MM.1S (cell line): ENCODE data around the gene CHKB.

Experiments
- DNase-seq: peaks from one replicate; pipeline ENCODE4 v3.0.0-alpha.2; 2015
- H2AFZ ChIP-seq: fragments of 300-600 bp; sonication (generic); 2 replicates; pipeline ENCODE4 v1.6.0; 2016; ENCODE audit warnings: antibody characterized with exemption, low read length
- H3F3A ChIP-seq: fragments of 300-600 bp; sonication (generic); 2 replicates; pipeline ENCODE4 v1.6.1; 2016; ENCODE audit warnings: mild to moderate bottlenecking, antibody characterized with exemption, low read length, moderate library complexity, mixed read lengths; ENCODE audit not compliant: insufficient read depth
- H3K27ac ChIP-seq: fragments of 300-600 bp; sonication (generic); 2 replicates; pipeline ENCODE4 v1.5.1; 2016; ENCODE audit warnings: mild to moderate bottlenecking, low read length
- H3K27me3 ChIP-seq: fragments of 300-600 bp; sonication (generic); replicated peaks from 2 replicates; pipeline ENCODE4 v1.6.0; 2016; ENCODE audit warnings: low read length; ENCODE audit not compliant: insufficient read depth
- H3K36me3 ChIP-seq: fragments of 300-600 bp; sonication (generic); replicated peaks from 2 replicates; pipeline ENCODE4 v1.6.1; 2016; ENCODE audit warnings: mild to moderate bottlenecking, low read length, mixed read lengths; ENCODE audit not compliant: insufficient read depth
- H3K4me1 ChIP-seq: fragments of 300-600 bp; sonication (generic); 2 replicates; pipeline ENCODE4 v1.6.1; 2016; ENCODE audit warnings: low read length, mixed read lengths
- H3K4me2 ChIP-seq: fragments of 300-600 bp; sonication (generic); 2 replicates; pipeline ENCODE4 v1.6.0; 2016; ENCODE audit warnings: low read depth, low read length
- H3K4me3 ChIP-seq: fragments of 300-600 bp; sonication (generic); 2 replicates; pipeline ENCODE4 v1.5.1; 2016; ENCODE audit warnings: low read length, mixed read lengths
- H3K79me2 ChIP-seq: fragments of 300-600 bp; sonication (generic); 2 replicates; pipeline ENCODE4 v1.6.1; 2016; ENCODE audit warnings: mixed run types, low read length, mixed read lengths
- H3K9ac ChIP-seq: fragments of 300-600 bp; sonication (generic); 2 replicates; pipeline ENCODE4 v1.6.1; 2016; ENCODE audit warnings: low read length, mixed read lengths
- H3K9me2 ChIP-seq: fragments of 300-600 bp; sonication (generic); replicated peaks from 2 replicates; pipeline ENCODE4 v1.6.1; 2016; ENCODE audit warnings: mild to moderate bottlenecking, low read length, mixed read lengths; ENCODE audit not compliant: insufficient read depth
- H3K9me3 ChIP-seq: fragments of 300-600 bp; sonication (generic); replicated peaks from 2 replicates; pipeline ENCODE4 v1.6.1; 2016; ENCODE audit warnings: mild to moderate bottlenecking, low read length, mixed read lengths; ENCODE audit not compliant: insufficient read depth
- H4K20me1 ChIP-seq: fragments of 300-600 bp; sonication (generic); 2 replicates; pipeline ENCODE4 v1.6.1; 2016; ENCODE audit warnings: mild to moderate bottlenecking, low read length, moderate library complexity, mixed read lengths; ENCODE audit not compliant: insufficient read depth
- CTCF ChIP-seq: fragments of 300-600 bp; sonication (generic); IDR thresholded peaks from 2 replicates; pipeline ENCODE4 v1.5.1; 2016; ENCODE audit warnings: antibody characterized with exemption, low read length, mixed read lengths
- EZH2 ChIP-seq: fragments of 300-600 bp; sonication (generic); optimal IDR thresholded peaks from 2 replicates; pipeline ENCODE3; 2017; ENCODE audit warnings: low read depth, mild to moderate bottlenecking, antibody characterized with exemption, low read length, mixed read lengths
- EZH2phosphoT487 ChIP-seq: fragments of 300-600 bp; sonication (generic); IDR thresholded peaks from 2 replicates; pipeline ENCODE4 v1.6.1; 2018; ENCODE audit warnings: antibody characterized with exemption, low read length

CHKB gene

GRCh38 chr22:50627642-50628542, 45.2 kb upstream of the CHKB start, which contains the start of gene ARSA:
TSS of gene ARSA (minus strand) at chr22:50628152. CDS start at chr22:50627779, 373 bp downstream.
- H3K79me2 ChIP-seq: peaks cover 15% of the 10 kb centered on the region
- DNase-seq: peak; percentile 86
- no peaks in the 10 kb centered on the region for H3K27me3 ChIP-seq
- H3K9me2 ChIP-seq: no peaks in the 10 kb centered on the region
- TF ChIP-seq EZH2 (no peak), CTCF (peak; percentile 15; the same call in 1 of the 2 replicates), EZH2phosphoT487 (no peak)
- no peaks in the 10 kb centered on the region for H3K9me3 ChIP-seq
- H4K20me1 ChIP-seq: no peaks in the 10 kb centered on the region
- no peaks in the 10 kb centered on the region for H3K36me3 ChIP-seq
- no peak within 1 kb of the TSS; the same call in 1 of the 2 replicates for H3K27ac ChIP-seq
- no peaks in the 10 kb centered on the region for H3F3A ChIP-seq
- H3K9ac ChIP-seq: peak within 1 kb of the TSS; percentile 85
- peaks cover 13% of the 10 kb centered on the region for H3K4me1 ChIP-seq
- peak within 1 kb of the TSS; percentile 96 for H2AFZ ChIP-seq
- peak within 1 kb of the TSS; percentile 98 for H3K4me3 ChIP-seq
- peak within 1 kb of the TSS; percentile 95 for H3K4me2 ChIP-seq

- Histone ChIP-seq H3K4me3 (peak overlapping the region; percentile 98), H3K9ac (peak overlapping the region; percentile 85), H3K36me3 (no peaks in the 10 kb centered on the region), H3K27me3 (no peaks in the 10 kb centered on the region), H3K79me2 (peaks cover 15% of the 10 kb centered on the region), H3K9me3 (no peaks in the 10 kb centered on the region), H3K27ac (no peak overlapping the region; the same call in 1 of the 2 replicates), H3K4me2 (peak overlapping the region; percentile 95), H2AFZ (peak overlapping the region; percentile 96), H3K9me2 (no peaks in the 10 kb centered on the region), H4K20me1 (no peaks in the 10 kb centered on the region), H3K4me1 (peaks cover 22% of the 10 kb centered on the region), H3F3A (peaks cover 3% of the 10 kb centered on the region)
- no peak for DNase-seq
- no peak for TF ChIP-seq EZH2phosphoT487
- TF ChIP-seq EZH2: no peak
- no peak for TF ChIP-seq CTCF
Measured at GRCh38 chr22:50626850-50627641, 44.4 kb upstream of the CHKB start.

- Histone ChIP-seq H3K4me1 (peaks cover 24% of the 10 kb centered on the region), H2AFZ (no peak overlapping the region), H3F3A (peaks cover 9% of the 10 kb centered on the region), H4K20me1 (no peaks in the 10 kb centered on the region), H3K9me3 (no peaks in the 10 kb centered on the region), H3K36me3 (no peaks in the 10 kb centered on the region), H3K79me2 (peaks cover 15% of the 10 kb centered on the region), H3K27ac (no peak overlapping the region), H3K9me2 (no peaks in the 10 kb centered on the region), H3K9ac (no peak overlapping the region), H3K27me3 (no peaks in the 10 kb centered on the region), H3K4me2 (no peak overlapping the region), H3K4me3 (no peak overlapping the region)
- no peak for DNase-seq
- TF ChIP-seq CTCF (no peak), EZH2 (no peak), EZH2phosphoT487 (no peak)
Measured at GRCh38 chr22:50626314-50626849, 43.7 kb upstream of the CHKB start.
